ENCODE measurements around the gene LRRC25.

- TF ChIP-seq CTCF (conservative IDR thresholded peaks at IDR 0.05) = no peak
- no peak for TF ChIP-seq EZH2 (IDR thresholded peaks at IDR 0.05; ENCODE audit: low read depth)
Observed at GRCh38 chr19:18342090-18342632, 55.3 kb downstream of the LRRC25 start.
